Dermis blood vessel endothelial cell (primary cell): ENCODE results near the gene CZIB. TPM values are rescaled to one million over a fixed set of nuclear protein-coding genes. Genes with fewer than 3 reads are reported as not detected.
"Not testable (repeated sequence)": the region's sequence is repeated elsewhere in the genome, so short reads cannot be mapped to it uniquely, and the experiment has no call there.

ENCODE experiments used
- DNase-seq: peaks from one replicate; pipeline ENCODE4 v3.0.0; 2010
- total RNA-seq: library from RNA; depleted of rRNA; stranded (reverse); fragments of >200 nt; gene quantifications from 2 replicates; pipeline ENCODE4 v1.2.3, GENCODE V29; 2014

The CZIB gene
- total RNA-seq, 1 donor from 2014 or later = 47.1 TPM

DNA sequence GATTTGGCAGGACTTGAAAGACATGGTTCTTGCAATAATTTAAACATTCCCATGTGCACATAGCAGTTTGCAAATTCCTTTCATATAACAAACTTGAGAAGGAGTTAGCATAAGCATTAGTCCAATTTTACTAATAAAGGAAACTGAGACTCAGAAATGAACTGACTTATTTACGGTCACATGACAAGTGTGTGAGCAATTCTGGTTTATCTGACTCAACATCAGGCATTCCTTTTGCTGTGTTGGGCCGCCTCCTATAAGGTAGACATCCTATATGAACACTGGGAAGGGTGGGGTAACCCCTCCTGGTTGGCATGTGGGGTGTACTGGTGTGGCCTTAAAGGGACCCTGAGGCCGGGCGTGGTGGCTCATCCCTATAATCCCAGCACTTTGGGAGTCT, 32.3 kb downstream of the CZIB start:
- no peak for DNase-seq

DNA sequence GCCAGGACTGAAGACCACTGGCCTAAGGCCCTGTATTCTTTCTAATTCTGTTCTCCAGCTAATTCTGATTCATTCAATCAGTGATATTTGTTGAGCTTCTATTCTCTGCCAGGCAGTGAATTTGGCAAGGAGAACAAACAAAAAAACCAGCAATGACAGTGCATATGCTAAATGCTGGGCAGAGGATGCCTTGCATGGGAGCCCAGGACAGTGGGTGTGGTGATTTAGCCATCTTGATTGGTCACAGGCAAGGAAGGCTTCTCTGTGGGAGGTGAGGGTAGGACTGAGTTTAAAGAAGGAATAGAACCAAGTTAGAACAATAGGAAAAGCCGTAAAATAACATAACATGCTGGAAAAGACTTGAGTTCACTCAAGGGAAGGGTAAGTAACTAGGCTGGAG, 33.0 kb downstream of the CZIB start:
- no peak for DNase-seq

DNA sequence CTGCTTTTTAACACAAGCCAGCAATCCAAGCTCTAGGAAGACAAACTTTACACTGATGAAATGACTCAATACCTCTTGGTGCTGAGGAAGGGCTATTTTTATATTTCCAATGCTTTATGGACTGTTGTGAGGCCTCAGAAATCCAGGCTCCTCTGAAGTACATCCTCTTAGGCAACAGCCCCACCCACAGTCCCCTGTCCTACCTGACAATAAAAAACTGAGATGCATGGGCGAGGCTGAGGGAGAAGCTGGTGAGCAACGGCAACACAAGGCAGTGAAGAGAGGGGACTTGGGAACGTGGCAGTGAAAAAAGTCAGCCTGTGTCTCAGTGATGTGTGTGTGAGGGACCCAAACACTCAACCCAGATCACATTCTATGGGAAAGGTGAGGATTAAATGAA, 33.9 kb downstream of the CZIB start:
- no peak for DNase-seq

DNA sequence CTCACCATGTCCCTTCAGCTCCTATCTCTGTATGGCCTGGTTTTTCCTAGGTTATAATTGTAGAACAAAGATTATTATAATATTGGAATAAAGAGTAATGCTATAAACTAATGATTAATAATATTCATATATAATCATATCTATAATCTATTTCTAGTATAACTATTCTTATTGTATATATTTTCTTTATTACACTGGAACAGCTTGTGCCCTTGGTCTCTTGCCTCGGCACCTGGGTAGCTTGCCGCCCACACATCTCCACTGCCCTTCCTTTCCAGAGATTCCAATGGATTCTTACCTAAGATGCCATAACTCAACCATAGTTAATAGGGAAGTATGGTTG, 34.5 kb downstream of the CZIB start:
- not testable (repeated sequence) for DNase-seq

DNA sequence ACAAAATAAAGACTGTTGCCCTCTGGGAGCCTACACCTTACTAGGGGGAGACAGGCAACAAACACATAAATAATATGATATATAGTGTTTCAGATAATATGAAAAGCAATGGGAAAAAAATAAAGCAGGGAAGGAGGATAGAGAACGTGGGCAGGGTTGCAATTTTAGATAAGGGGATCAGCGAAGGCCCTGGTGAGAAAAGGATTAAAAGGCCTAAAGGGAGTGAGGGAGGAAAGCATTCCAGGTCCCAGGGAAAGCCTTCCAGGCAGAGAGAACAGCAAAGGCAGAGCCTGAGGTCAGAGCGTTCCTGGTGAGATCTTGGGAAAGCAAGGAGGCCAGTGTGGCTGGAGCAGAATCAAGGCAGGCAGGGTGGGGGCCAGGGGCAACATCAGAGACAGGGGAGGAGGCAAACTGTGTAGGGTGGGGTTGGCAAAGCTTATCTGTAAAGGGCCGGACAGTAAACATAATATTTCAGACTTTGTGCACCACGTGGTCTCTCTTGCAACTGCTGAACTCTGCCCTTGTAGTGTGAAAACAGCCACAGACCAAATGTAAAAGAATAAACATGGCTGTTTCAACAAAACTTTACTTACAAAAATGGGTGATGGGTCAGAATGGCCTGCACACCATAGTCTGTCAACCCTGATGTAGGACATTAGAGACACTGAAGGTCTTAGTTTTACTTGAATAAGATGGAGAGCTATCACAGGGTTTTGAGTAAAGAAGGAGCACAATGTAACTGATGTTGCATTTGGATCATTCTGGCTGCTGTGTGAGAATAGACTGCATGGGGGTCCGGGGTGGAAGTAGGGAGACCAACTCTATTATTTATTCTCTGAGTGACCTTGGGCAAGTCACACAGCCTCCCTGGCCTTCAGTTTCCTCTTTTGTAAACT, 37.1 kb downstream of the CZIB start:
- no peak for DNase-seq

DNA sequence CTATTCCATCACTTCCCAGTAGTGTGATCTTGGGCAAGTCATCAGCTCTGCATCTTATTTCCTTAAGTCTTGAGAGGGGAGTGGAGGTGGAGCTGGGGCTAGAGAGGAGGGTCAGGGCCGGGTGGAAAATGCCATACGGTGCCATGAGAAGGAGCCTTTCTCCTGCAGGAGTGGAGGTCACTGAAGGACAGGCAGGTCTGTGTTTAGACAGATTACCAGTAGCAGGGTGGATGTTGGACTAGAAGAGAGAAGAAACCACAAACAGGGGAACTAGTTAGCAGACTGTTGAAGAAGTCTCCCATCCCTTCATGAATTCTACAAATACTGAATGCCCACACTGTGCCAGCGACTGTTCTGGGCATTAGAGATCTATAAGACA, 37.7 kb downstream of the CZIB start:
- no peak for DNase-seq

DNA sequence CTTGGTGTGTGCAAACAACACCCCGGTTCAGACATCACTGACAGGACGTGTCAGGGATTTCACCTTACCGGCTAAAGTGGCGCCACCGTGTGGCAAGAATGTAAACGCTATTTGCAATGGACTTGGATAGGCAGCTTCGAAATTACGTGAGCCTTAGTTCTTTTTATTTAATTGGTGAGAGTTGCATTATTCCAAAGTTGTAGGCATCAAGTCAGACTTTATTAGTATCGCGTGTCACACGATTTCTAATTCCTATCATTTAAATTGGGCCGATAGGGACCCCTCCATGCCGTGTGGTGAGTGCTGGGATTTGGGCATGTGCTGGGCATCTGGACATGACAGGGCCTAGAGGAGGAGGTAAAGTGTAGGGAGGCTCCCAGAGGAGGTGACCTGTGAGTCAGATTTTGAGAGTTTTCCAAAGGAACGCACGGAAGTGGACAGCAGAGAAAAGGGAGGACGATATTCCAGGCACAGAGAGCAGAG, 38.3 kb downstream of the CZIB start:
- DNase-seq = peak; percentile 93

DNA sequence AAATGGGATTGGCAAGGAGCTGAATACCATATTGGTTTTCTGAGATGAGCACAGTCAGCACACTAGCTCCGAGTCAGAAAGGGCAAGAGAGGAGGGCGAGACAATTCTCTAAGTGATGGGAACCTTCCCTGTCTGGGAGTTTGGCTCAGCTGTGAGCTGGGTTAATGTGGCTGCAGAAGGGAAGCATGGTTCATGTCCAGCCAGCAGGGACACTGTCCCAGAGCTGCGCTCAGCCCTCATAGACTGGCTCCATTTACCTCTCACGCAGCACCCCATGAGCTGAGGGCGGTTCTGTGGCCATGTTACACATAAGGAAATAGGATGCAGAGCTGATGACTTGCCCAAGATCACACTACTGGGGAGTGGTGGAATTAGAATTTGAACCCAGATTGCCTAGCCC, 39.5 kb downstream of the CZIB start:
- no peak for DNase-seq

DNA sequence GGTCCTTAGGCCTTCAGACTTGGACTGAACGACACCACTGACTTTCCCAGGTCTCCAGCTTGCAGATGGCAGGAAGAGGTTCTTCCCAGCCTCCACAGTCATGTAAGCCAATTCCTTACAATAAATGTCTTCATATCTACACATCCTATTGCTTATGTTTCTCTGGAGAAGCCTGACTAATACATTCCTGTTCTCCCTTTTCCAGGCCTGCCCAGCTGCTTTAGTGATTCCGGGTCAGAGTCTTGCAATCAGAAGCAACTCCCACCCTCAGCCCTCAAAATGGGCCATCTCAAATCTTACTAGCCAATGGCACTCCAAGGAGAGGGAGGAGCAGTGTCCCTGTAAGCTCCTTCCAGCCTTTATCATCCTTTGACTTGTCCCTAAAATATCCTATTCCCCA, 40.2 kb downstream of the CZIB start:
- no peak for DNase-seq

DNA sequence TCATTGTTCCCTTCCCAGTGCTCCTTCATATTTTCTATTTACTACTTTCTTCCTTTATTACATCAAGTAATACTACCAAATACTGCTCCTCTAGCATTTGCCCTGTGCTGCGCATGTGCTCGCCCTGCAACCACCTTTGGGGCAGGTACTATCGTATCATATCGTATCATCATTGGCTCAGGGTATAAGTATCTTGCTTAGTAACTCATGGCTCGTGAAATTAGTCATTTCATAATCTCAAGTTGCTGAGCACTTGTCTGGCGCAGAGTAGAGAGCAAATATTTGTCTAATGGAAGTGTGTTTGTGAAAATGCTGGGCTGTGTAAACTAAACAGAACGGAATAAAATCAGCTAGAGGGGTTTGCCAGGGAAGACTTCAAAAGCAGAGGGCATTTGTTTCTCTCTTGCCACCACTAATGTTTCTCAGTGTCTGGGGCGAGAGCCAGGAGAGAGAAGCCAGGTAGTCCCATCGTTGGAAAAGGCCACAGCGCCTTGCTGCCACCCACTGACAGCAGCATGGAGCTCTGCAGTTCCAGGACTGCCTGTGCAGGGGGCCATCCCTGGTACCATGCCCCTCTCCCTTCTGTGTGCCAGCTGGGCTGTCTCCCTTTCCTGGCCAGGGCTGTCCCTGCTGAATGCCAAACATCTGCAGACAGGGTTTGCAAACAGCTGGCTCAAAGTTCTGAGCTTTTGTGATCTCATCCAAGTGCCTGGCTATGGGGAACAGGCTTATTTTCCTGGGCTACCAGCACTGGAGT, 43.8 kb downstream of the CZIB start:
- no peak for DNase-seq

DNA sequence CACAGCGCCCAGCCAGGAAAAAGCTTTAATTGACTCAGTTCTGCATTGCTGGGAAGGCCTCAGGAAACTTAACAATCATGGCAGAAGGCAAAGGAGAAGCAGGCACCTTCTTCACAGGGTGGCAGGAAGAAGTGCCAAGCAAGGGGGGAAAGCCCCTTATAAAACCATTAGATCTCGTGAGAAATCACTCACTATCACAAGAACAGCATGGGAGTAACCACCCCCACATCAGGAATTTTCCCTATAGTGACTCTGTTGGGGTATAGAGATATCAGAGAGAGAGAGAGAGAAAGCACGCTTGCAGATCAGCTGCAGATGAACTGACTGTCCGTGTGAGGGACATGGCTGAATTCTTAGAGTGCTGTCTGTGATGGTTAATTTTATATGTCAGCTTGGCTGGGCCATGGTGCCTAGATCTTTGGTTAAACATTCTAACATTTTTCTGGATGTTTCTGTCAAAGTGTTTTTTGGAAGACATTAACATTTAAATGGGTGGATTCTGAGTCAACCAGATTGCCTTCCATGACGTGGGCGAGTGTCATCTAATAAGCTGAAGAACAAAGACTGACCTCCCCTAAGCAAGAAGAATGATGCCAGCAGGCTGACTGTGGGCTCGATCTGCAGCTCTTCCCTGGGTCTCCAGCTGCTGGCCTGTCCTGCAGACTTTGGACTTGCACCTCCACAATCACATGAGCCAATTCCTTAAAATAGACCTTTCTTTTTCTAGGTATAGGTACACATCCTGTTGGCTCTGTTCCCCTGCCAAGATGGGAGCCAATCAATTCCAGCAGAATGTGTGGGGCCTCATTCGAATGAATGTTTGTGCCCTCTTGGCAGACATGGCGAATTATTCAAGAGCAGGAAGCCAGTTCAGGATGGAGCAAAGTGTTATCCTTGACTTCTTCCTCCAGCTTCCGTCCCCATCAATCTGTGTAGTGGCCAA, 45.2 kb downstream of the CZIB start:
- no peak for DNase-seq

DNA sequence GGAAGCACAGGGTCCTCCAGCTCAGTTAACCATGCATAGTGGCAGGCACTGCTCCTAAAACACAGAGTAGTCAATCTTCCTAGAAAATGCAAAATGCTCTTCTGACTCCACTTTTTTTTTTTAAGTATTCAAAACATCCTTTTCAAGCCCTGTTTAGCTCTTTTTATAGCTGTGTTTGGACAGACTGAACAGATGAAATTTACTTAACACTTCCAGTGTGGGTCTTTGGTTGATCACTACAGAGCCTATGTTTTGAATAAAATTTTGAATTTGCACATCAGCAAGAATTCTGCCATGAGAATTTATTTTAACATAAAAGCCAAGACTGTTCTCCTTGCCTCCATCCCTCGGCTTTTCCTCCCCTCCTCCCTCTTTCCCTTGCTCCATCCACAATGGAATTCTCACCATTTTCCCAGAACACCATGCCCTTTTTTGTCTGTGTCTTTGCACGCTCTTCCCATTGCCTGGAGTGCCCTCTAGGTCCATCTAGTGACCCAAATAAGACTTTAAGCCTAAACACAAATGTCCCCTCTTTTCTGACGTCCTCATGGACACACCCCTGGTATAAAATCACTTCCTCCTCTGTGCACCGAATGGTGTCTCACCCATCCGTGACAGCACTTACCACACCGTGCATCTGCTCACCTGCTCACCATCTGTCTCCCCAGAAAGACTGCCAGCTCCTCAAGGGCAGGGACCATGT, 47.9 kb downstream of the CZIB start:
- peak; percentile 35 for DNase-seq

DNA sequence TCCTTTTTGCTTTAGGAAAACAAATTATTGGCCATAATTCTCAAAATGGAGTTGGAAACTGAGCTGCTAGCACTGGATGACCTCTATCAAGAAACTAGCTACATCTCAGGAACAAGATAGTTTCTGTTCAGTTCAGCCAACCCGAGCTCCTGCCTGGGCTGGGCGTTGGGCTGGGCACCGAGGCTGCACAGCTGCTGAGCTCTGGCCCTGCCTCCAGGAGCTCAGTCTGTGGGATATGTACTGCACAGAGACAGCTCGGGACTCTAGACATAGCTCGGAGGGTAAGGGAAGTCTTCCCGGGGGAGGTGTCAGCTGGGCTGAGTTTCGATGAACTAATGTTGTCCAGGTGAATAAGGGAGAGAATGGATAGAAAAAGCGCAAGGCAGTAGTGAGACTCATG, 53.5 kb downstream of the CZIB start:
- DNase-seq = no peak

DNA sequence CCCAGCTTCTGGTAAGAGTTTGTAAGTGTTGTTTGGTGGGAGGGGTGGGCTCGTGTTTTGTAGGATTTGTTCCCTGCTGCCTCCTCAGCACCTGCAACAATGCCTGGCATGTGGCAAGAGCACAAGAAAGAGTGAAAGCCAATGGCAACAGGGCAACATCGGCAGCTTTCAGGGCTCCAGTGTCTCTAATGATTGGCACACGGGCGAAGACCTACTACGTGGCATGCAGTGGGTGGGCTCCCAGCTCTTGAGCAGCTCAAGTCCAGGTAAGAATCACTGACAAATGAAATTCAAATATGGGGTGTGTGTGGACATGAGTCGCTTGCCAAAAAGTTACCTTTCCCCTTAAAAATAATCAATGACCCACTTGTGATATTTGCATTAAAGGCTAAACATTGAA, 54.1 kb downstream of the CZIB start:
- no peak for DNase-seq

DNA sequence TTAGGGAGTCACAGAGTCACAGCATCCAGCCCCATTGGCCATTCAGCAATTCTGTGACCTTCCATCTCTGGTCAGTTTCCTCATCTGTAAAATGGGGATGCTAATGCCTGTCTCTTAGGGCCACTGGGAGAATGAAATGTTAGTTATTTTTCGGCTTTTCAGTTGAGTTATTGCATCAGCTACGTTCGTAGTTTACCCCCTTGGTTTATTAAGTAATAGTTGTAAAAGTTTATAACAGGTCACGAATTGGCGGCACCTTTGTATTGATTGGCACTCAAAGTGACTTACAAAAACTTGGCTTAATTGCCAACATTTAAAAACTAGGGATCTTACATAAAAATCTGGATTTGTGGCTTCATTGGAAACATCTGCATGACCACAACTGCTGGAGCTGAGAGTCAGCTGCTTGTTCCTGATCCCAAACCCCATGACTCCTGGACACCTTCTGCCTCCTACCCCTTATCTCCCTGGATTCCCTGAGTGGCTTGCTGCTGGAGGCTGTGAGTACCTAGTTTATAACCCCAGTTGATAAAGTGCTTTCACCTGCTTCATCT, 54.9 kb downstream of the CZIB start:
- no peak for DNase-seq

Other genes with a start within 250 kb of the CZIB start
- not detected in 2 replicates for gene PODN, start 158.4 kb downstream of the CZIB start, total RNA-seq
- not detected in 2 replicates for gene SLC1A7, start 78.0 kb downstream of the CZIB start, total RNA-seq
- 12.4 and 14.8 TPM in 2 replicates for gene CPT2, start 23.8 kb downstream of the CZIB start, total RNA-seq
- gene MAGOH, start 17.9 kb upstream of the CZIB start, total RNA-seq = 34.9 and 50.3 TPM in 2 replicates
- 17.2 and 51.9 TPM in 2 replicates for gene LRP8, start 107.4 kb upstream of the CZIB start, total RNA-seq
- gene DMRTB1, start 238.8 kb upstream of the CZIB start, total RNA-seq = not detected in 2 replicates